ENCODE results near the gene CTSZ.

DNA sequence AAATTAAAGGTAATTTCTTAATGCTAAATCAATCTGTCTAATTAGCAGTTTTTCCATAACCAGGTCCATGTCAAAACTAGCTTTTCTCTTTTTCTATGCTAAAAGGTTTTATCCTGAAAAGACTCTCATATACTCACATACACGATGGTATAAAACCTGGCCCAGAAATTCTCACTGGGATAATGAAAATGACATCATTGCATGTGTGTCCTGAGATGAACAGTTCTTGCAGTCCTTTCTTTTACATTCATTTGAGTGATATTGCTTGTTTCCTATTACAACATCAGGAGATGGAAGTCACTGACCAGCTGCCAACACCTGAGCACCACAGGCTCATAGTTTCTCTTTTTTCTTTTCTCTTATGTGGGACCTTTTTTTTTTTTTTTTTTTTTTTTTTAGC, 43.4 kb upstream of the CTSZ start:
- TF ChIP-seq POLR2A (IDR thresholded peaks at IDR 0.05; ENCODE audit: low read depth, low read length) (no peak), POLR2AphosphoS5 (IDR thresholded peaks at IDR 0.05; ENCODE audit: low read depth, low read length) (no peak)

Data from GM12892 (cell line).